CD4-positive, alpha-beta T cell treated with Interleukin-4 for 4 hours (primary cell): Measurements from ENCODE around the gene POLD2.
"Not testable (repeated sequence)": the region's sequence is repeated elsewhere in the genome, so short reads cannot be mapped to it uniquely, and the experiment has no call there.

Experiments used
- DNase-seq: peaks from one replicate; pipeline ENCODE4 v3.0.0-alpha.2; 2020

The POLD2 gene

DNA sequence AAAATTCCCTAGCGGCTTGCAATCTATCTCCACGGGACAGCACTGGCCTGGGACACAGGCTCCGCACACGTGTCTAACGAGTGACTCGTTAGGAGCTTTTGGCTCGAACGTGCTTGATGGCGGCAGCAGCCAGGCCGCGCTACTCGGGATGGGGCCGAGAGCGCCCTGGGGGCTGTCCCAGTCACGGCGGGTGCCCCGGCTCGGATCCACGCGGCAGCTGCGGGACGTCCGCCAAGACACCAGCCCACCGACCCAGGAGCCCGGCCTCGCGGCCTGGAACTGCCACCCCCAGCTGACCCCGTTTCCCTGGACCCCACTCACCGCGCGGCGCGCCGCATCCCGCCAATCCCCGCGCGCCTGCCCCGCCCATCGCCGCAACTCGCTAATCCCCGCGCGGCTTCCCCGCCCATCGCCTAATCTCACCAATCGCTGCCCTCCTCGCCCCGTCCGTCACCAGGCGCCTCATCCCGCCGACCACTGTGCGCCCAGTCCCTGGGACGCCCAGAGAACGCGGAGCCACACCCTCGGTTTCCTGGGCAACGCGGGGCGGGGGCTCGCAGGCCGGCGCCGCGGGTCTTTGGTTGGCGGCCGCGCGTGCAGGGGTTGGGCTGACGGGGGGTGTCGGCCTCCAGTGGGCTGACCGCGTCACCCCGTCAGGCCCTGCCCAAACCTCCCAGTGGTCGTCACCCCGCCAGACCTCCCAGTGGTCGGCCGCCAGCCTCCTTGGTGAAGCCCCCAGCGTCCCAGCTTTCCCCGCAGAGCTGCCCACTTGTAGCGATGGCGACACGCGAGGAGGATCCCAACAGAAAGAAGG lies at the start of gene POLD2:
Gene POLD2 (minus strand): TSS at position 359 of the 814 bp plus-strand sequence. CDS start 1,495 bp downstream, outside the sequence.
- peak; percentile 95 for DNase-seq

DNA sequence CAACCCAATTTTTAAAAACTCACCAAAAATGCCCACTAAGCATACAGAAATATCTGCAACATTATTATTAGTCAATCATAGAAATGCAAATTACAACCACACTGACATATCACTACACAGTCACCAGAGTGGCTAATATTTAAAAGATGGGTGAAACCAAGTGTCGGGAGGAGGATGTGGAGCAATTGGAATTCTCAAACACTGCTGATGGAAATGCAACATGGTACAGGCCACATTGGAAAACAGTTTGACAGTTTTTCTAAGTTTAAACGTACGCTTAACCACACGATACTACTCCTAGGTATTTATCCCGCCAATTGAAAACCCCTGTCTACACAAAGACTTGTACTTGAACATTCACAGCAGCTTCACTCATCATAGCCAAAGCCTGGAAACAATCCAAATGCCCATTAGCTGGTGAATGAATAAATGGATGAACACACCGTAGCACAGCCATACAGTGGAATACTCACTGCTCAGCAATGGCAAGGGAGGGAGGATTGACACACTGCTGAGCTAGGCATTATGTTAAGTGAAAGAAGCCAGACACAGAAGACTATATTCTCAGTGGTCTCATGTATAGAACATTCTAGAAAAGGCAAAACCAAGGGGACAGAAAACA lies 49.6 kb upstream of the POLD2 start:
- no peak for DNase-seq

DNA sequence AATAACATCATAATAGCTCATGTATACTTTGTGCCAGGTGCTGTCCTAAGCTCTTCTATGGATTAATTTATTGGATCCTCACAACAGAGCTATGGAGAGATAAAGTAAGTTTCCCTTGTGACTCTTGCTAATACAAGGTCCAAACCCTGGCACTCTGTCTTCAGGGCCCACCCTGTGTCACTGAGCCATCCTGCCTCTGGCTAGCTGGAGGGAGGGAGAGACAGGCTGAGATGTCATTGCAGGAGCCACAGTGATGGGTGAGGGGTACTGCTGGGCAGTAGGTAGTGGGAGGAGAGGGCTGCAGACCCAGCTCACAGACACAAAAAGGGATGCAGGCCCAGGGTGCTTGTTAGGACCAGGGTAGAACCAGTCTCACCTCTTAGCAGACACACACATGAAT lies 49.0 kb upstream of the POLD2 start:
- no peak for DNase-seq

DNA sequence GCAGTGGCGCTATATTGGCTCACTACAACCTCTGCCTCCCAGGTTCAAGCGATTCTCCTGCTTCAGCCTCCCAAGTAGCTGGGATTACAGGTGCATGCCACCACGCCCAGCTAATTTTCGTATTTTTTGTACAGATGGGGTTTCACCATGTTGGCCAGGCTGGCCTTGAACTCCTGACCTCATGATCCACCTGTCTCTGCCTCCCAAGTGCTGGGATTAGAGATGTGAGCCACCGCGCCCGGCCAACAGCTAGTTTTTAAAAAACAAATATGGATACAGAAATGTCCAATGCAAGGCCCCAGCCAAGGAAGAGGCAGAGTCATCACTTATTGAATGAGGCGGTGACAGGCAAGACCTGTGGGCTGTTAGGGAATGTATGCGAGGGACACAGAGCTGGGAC lies 48.6 kb upstream of the POLD2 start:
- DNase-seq: not testable (repeated sequence)

DNA sequence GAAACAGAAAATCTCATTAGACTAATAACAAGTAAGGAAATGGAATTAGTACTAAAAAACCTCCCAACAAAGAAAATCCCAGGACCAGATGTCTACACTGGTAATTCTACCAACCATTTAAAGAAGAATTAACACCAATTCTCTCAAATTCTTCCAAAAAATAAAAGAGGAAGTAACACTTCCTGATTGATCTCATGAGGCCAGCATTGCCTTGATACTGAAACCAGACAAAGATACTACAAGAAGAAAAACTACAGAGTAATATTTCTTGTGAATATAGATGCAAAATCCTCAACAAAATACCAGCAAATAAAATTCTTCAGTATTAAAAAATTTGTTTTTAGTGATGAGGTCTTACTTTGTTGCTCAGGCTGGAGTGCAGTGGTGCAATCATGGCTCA lies 44.6 kb upstream of the POLD2 start:
- DNase-seq: no peak

DNA sequence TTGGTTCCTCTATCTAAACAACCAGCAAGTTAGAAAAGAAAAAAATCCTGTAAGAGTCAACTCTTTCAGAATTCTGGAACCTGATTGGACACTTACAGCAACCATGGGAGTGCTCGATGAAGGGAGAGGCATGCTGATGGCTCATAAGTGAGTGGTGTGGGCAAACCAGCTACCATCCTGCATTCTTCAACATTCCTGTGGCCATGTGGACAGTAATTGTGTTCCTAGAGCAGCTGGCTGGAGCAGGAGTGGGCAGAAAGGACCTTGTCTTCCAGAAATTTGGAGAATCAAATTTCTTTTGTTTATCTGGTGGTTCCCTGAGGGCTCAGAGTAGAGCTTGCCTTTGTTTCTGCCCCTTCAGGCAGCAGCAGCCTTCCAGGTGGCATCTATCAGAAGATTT lies 40.2 kb upstream of the POLD2 start:
- no peak for DNase-seq

DNA sequence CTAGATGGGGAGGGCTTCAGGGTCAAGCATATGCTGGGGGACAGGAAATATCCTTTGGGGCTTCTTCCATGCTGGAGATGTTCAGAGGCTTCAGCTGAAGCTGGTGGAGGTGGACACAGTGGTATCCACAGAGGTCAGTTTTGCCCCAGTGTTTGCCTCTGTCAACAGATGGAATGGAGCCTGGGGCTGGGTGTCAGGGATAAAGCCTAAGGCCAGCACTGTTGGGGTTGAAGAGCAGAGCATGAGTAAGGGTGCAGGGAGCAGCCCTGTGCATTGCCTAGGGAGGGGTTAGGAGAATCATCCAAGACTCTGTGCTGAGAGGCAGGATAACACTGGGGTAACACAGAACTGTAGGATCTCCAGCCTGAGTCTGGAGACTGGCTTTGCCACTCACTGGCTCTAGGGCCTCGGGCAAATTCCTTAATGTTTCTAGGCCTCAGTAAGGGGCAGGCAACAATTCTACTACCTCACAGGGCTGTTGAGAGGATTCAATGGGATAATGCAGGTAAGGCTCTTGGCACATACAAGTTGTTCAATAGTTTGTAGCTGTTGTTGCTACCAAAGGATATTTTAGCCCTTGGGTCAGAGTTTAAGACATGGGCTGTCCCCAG lies 39.5 kb upstream of the POLD2 start:
- DNase-seq: no peak

DNA sequence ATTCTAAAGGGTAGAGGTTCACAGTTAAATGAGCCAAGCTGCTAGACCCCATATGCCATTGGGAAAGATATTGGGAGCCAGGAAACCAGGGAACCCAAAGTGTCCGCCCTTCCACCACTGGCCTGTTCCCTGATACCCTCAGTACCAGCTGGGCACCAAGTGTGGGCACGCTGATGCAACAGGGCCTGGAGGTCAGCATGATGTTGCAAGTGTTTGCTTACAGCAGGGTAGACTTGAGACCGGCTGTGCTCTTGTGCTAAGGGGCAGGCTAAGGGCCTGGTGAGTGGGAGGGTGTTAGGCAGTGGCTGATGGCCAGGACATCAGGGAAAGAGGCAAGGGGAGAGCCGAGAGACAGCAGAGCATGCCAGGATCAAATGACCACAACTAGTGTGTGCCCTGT lies 38.8 kb upstream of the POLD2 start:
- no peak for DNase-seq

DNA sequence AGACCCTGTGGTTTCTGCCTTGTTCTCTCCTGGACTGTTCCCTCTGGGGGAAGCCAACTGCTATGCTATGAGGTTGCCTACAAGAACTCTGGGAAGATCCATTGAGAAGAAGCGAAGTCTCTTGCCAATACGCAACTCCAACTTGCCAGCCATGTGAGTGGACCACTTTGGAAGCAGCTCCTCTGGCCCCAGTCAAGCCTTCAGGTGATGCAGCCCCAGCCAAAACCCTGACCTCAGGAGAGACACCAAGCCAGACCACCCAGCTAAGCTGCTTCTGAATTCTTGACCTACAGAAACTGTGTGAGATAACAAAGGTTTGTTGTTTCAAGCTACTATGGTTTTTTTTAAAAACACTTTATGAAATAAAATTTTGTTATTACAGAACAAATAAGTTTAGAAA lies 38.0 kb upstream of the POLD2 start:
- DNase-seq: no peak

DNA sequence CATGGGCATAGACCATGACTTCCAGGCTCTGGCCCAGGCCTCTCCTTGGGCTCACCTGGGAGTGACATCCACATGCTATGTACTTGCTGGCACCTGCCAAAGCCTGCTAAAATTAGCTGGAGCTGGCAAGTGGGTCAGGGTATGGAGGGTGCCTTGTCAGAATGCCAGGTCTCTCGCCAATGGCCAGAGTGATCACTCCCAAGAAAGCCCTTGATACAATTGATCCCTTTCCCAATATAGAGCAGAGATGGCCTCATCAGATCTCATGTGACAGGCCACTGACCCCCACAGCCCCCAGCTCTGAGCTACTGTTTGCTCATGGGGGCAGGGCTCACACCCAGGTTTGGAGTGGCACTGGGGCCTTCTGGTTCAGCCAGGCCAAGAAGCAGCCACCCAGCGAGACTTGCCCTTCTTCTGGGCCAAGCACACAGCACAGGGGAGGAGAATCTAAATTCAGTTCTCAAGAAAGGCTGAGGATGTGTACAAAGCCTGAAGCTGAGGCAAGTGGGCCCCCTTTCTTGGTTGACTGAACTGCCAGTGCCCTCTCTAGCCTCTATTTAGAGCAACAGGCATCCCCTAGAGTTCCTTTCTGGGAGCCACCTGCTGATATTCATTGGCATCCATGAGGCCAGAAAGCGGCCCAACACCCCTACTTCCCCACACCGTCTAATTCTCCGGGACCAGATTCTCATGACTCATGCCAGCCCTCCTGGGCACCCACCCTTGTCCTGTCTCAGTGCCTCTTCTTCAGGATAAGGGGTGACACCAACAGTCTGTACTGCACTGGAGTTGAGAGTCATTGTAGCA lies 36.7 kb upstream of the POLD2 start:
- no peak for DNase-seq

DNA sequence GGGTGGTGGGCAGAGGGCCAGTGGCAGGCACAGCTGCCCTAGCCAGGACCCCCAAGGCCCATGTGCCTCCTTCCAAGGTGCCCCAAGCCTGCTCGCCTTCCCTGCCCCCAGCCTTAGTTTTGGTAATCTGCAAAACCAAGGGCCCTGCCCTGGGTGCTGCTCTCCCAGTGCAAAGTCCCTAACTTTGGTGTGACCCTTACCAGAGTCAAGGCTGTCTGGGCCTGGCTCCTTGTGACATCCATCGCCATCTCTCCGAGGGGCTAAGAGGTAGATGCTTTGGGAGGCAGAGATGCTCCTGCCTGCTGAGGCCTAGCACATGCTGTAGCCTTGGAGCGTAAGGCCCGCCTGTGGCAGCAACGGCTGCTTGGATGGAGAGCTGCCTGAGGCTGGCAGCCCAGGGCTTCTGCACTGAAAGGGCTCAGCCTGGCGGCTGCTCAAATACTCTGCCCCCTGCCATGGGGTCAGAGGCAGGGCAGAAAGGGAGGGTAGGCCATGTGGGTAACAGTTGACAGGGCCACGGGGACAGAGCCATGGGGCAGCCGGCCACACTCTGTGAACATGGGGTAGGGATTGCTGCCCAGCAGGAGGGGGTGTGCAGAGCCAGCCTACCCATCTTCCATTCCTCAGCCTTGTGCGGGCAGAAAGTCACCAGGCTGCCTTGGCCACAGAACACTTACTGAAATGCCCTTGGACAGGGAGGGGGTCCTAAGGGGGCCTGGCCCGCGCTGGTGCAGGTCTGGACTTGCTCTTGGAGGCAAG lies 35.7 kb upstream of the POLD2 start:
- no peak for DNase-seq

DNA sequence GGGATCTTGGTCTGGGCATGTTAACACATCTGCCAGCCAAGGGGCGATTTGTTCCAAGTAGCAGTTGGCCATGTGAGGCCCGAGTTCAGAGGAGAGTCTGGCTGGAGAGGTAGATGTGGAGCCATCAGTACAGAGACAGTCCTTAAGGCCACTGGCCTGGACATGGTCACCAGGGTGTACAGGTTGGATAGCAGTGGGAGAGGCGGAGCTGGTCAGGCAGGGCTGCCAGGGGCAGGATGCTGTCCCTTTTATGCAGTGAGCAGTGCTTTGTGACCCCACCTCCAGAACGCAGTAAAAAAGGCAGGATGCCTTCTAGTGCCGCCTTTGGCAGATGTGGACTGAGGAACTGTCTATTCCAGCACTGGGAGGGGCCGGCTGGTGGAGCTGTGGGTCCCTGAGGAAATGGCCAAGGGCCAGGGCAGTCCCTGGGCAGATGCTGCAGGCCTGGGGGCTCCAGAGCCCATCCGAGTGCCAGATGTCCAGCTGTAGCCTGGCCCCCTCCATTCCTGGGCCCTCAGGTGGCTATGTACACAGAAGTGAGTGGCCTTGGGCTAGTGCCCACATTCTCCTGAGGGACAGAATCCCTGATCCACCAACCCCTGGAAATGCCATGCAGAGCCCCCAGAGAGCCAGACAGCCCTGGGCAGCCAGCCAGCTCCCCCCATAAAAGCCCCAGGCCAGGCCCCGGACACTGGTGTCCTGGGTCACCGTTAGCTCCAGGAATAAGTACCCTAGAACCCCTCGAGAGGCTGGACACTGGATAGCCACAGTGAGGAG lies 34.9 kb upstream of the POLD2 start:
- no peak for DNase-seq

DNA sequence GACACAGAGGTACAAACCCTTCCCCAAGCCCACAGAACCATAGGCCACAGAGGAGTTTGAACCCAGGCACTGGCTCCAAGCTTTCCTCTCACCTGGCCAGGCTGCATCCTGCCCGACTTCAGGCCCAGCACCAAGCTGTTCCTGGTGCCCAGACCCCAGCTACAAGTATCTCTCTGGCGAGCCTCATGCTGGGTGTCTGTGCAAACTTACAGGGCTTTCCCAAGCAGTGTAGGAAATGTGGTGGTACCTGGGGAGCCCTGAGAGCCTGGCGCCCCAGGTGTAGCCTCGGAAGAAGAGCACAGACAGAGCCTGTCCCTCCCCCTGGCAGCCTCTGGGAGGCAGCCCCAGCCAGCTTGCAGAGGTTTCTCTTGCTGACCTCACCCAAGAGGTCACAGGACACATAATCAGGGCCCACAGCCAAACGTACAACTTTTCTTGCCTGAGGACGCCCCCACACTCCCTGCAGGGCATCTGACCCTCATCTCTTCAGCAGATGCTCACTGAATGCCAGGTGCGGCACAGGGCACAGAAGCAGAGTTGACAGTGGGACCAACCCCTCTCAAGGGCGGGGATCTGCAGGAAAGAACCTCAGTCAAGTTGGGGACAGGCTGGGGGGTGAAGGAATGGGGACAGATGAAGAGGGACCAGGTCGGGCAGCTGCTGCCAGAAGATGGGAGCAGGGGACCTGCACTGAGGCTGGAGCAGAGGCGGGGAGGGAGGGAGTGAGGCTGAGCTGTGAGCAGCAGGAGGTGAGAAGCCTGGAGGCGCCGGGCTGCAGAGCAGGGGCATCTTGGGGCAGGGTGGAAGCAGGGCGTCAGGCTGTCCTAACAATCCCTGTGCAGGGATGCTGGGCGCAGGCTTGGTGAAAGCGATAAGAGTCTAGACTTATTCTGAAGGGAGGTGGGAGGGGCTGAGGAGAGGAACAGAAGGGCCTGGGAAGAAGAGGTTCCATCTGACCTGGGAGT lies 34.0 kb upstream of the POLD2 start:
- no peak for DNase-seq

DNA sequence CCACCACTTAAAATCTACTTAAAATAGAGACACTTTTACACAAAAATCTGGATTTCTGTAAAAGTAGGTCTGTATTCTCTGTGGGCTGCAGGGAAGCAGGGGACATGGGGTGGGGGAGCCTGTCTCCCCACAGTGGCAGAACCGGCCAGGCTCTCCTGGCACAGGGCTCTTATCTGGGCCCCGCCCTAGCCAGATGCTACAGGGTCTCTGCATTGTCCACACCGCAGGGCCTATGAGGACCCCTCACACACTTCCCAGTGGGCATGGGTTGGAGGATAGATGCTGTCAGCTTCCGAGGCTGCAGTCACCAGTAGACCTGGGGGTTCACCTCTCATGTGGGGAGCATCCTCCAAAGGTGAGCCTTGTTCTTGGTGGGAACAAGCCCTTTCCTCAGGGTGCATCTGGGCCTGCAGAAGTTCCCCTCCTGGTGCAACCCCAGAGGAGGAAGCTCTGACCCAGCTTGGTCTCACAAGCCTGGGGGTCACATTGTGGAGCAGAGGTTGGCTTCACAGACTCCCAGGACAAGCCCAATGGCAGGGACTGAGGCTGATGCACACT lies 33.2 kb upstream of the POLD2 start:
- DNase-seq: no peak

DNA sequence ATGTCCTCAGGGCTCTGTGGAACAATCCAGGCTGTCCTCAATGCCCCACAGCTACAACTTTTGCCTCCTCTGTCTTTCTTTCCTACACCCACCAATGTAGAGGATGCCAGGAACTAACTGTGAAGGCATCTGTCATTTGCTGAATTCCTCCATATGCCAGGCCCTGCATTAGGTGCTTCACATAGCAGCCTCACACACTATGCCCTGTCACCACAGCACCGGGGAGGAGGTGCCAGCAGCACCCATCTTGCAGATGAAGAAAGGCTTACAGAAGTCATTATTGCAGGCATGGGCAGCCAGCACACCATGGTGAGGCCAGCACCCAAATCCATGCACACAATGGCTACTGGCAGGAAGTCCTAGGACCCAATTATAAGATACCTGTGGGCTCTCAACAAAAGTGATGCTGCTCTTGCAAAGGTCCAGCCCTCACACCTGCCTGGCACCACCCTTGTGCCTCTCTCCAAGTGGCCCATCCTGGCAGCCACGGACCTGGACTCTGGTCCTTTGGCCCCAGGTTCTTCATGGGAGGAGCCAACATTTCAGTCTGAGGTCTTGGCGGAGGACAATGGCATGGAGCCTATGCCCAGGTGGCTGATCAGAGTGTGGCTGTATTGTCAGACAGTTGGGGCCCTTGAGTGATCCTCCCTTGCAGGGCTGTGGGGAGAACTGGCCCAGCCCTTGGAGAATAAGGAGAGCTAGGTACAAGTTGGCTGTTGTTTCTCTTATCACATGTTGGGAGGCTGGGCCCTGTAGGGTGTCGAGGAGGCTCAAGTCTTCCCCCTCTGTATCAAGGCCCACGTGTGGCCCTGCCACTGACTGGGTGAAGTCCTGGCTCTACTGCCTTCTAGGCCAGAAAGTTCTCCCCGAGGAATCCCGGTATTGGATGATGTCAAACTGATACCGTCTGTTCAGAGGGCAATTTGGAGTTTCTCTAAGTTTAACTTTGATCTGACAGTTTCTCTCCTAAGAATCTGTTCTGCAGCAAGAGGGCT lies 32.1 kb upstream of the POLD2 start:
- DNase-seq: no peak

DNA sequence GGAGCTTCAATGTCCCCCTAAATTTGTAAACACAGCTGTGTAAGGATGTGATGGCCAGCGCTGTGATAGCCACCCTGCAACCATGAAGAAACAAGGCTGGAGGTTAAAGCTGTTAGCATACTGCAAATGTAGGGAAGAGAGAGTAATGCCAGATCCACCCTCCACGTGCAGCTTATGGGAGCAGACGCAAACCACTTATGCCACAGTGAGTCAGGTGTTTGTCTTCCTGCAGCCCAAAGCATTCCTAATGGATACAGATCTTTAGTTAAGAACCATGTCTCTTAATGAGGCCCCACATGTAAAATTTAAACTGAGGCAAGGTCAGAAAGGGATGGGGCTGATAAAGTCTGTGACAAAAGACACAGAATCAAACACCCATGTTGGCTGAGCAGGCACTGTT lies 31.4 kb upstream of the POLD2 start:
- DNase-seq: no peak

DNA sequence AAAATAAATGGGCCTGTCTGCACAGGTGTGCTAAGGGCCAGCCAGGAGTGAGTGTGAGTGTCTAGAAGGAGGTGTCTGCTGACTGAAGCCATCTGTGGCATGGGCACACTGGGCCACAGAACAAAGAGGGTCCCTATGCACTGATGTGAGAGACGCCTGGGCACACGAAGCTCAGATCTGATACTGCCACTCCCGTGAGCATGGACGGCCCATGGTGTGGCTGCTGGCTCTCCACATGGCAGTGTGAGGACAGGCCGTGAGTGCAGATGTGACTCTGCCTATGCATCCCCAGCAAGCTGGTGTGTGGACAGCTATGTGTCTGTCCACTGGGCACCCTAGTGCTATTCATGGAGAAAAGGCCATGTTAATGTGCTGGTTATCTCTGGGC lies 30.6 kb upstream of the POLD2 start:
- DNase-seq: no peak

DNA sequence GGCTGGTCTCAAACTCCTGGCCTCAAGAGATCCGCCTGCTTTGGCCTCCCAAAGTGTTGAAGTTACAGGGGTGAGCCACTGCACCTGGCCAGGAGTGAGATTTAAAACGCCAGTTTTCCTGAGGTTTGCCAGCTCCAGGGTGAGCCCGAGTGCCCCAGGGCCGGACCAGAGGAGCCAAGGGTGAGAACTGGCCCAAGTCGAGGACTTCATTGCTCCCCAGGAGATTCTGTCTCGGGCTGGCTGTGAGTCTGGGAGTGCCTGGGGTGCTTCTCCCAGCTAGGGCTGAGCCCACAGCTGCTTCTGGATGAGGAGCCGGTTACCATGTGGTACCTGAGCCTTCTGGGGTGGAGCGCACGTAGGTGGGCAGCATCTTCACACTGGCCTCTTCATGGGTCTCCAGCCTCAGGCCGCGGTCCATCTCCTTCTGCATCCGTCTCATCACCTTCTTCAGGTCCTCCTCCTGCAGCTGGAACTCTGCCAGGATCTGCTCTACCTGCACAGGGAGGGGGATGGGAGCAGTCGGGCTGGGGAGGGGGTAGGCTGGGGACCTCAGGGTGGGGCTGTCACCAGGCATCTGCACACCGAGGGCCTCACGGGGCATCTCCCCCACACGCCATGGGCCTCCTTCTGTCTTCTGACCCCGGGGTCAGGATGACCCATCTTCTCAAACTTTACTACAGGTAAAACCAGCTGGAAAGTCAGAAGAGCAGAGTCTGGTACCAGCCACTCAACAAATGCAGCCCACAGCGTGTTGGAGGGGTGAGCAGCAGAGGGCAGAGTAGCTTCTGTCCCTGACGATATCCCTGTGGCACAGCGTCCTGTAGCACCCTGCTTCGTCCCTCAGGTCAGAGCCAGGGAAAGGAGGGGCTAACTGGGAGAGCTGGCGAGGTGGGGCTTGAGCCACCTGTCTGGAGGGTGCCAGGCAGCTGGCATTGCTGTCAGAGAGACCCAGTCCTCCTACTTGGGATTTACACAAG lies 29.9 kb upstream of the POLD2 start:
- no peak for DNase-seq
